ENCODE data around the gene GAD2.

DNA sequence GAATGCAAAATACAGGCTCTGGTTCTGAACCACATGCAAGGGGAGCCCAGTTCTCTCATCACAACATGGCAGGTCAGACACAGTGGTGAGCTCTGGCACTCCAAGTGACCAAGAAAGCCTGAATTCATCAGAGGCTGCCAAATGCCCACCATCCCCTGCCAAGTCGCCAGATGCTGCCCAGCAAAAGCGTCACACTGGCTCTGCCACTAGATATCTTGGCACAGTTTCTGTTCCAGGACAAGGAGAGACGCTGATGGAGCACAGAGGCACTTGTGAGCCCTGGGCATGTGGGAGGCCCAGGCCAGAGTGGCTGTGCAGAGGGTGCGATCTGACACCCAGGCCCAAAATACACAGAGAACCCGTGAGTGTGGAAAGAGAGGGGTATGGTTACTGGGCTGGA, 57.8 kb downstream of the GAD2 start:
- TF ChIP-seq, protein P1, sequence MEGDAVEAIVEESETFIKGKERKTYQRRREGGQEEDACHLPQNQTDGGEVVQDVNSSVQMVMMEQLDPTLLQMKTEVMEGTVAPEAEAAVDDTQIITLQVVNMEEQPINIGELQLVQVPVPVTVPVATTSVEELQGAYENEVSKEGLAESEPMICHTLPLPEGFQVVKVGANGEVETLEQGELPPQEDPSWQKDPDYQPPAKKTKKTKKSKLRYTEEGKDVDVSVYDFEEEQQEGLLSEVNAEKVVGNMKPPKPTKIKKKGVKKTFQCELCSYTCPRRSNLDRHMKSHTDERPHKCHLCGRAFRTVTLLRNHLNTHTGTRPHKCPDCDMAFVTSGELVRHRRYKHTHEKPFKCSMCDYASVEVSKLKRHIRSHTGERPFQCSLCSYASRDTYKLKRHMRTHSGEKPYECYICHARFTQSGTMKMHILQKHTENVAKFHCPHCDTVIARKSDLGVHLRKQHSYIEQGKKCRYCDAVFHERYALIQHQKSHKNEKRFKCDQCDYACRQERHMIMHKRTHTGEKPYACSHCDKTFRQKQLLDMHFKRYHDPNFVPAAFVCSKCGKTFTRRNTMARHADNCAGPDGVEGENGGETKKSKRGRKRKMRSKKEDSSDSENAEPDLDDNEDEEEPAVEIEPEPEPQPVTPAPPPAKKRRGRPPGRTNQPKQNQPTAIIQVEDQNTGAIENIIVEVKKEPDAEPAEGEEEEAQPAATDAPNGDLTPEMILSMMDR (IDR thresholded peaks at IDR 0.05), result no peak
- TF ChIP-seq POLR2A (IDR thresholded peaks at IDR 0.05), result no peak
